Coronary artery (tissue), 2 donors: ENCODE results near the gene TUBB1.

ENCODE experiments used
- DNase-seq: peaks from one replicate; pipeline ENCODE4 v3.0.0-alpha.2; 2017; ENCODE audit warnings: low spot score
- H3K27ac ChIP-seq, 2 donors: fragments of 200-600 bp; sonication (generic); one replicate each; pipeline ENCODE4 v1.5.1; 2016 to 2019
- H3K4me3 ChIP-seq: fragments of 200-600 bp; sonication (generic); 2 replicates; pipeline ENCODE4 v1.5.1; 2016; ENCODE audit warnings: mild to moderate bottlenecking, moderate library complexity
- TF ChIP-seq, protein P1 (sequence below): fragments of 200-600 bp; sonication (generic); IDR thresholded peaks from one replicate; pipeline ENCODE4 v1.5.1; 2019; ENCODE audit warnings: antibody characterized with exemption

The TUBB1 gene

DNA sequence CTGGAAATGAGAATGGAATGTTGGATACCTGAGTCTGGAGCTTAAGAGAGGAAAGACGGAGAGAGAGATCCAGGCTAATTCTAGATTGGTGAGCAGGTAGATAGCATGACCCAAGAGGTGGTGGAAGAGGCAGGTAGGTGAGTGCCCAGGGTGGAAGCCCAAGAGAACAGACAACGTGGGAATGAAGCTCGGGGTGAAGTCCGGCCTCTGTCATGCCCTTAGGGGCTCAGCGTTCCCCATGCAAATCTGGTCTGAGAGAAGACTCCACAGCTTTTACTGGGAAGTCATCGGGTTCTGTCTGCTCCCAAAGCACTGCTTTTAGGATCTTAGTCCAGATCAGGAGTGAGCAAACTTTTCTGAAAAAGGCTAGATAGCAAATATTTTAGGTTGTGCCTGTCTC, 34.5 kb upstream of the TUBB1 start:
- peak; percentile 53 for DNase-seq
- TF ChIP-seq, protein P1, sequence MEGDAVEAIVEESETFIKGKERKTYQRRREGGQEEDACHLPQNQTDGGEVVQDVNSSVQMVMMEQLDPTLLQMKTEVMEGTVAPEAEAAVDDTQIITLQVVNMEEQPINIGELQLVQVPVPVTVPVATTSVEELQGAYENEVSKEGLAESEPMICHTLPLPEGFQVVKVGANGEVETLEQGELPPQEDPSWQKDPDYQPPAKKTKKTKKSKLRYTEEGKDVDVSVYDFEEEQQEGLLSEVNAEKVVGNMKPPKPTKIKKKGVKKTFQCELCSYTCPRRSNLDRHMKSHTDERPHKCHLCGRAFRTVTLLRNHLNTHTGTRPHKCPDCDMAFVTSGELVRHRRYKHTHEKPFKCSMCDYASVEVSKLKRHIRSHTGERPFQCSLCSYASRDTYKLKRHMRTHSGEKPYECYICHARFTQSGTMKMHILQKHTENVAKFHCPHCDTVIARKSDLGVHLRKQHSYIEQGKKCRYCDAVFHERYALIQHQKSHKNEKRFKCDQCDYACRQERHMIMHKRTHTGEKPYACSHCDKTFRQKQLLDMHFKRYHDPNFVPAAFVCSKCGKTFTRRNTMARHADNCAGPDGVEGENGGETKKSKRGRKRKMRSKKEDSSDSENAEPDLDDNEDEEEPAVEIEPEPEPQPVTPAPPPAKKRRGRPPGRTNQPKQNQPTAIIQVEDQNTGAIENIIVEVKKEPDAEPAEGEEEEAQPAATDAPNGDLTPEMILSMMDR = no peak
- Histone ChIP-seq H3K27ac (no peak overlapping the region), H3K4me3 (no peak overlapping the region)

DNA sequence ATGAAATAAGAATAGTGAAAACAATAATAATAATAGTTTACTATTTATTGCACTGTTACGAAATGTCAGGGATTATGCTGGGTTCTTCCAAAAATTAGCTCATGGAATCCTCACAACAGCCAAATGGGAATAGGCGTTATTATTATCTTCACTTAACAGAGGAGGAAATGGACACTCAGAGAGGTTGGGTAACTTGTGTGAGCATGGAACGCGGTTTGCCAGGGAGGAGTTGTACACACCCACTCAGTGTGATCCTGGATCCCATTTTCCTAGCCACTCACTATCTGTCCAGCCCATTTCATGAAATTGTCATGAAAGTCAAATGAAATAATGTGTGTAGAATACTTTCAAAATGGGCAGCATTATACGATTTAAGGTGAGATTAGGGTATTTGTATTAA, 33.6 kb upstream of the TUBB1 start:
- DNase-seq = peak; percentile 17
- no peak overlapping the region for H3K4me3 ChIP-seq
- TF ChIP-seq, protein P1 = no peak
- H3K27ac ChIP-seq = no peak overlapping the region

DNA sequence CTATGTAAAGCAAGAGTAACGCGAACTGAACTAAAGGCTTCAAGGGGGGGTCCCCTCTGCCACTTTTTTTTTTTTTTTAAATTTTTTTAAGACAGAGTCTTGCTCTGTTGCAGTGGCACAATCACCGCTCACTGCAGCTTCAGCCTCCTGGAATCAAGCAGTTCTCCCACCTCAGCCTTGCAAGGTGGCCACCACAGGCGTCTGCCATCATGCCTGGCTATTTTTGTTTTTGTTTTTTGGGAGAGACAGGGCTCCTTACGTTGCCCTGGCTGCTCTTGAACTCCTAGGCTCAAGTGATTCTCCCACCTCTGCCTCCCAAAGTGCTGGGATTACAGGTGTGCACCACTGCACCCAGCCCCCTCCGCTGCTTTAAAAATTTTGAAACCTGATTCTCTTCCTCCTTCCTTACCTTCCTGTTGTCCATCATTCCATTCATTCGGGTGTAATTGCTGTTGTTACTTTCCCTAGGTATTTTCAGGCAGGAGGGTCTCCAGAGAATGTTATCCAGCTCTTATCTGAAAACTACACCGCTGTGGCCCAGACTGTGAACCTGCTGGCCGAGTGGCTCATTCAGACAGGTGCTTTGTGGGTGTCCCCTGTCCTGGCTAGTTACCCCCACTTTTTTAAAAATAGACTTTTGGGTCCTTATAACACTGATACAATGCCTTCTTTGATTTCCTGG, 32.8 kb upstream of the TUBB1 start:
- TF ChIP-seq, protein P1 = no peak
- no peak overlapping the region for H3K4me3 ChIP-seq
- peak; percentile 17 for DNase-seq

DNA sequence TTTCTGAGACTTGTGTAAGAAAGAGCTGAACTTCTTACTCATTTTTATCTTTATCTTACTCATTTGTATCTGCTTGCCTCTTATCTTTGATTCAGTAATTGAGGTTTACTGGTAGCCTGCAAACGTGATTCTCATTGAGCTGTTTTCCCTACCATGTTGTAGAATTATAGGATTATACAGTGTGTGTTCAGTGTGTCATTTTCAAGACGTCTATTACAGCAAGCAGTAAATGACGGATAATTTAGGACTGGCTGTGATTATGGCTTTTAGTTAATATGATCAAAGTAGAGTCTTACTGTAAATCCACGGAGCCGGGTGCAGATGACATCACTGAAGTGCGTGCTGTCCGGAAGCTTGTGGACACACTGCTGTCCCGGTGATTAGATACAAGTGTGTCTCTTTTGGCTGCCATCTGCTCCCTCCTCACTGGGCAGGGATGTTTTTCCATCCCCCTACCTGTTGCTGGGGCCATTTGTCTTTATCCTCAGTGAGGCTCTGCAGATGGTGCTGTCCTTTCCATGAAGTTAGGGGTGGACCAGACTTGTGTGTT, 32.2 kb upstream of the TUBB1 start:
- Histone ChIP-seq H3K4me3 (no peak overlapping the region), H3K27ac (no peak overlapping the region)
- DNase-seq = peak; percentile 8
- TF ChIP-seq, protein P1 = no peak

More for the DNA sequence above, 32.8 kb upstream of the TUBB1 start:
- no peak overlapping the region for H3K27ac ChIP-seq

DNA sequence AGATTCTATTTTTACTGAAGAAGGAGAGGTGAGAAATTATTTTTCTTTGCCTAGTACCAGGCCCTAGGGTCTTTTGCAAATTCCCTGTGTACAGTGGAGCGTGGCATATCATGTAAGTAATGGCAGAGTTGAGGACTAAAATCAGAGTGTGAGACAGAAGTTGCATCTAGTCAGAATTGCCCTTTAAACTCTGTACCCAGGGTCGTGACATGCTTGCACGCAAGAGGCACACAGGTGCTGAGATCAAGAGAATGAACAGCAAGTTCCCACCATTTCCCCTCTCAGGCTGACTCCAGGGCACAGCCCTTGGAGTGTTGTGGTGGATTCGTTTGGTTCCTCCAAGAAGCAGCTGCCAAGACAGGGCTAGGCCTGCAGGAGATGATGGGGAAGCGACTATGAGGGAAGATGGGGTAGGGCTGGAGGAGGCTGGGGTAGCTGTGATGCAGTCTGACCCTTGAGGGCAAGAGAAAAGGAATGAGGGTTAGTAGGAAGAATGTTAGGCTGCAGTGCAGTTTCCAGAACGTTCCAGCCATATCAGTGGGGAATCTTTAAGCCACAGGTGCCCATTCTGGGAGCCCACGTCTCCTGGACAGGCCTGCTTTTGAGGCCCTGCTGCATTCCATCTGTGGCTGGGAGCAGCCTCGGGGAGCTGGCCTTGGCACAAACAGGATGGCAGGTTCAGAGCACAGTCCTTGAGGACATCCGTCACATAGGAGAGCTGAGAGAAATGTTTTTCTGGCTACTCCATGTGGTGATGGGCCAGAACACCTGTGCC, 31.3 kb upstream of the TUBB1 start:
- no peak overlapping the region for H3K4me3 ChIP-seq
- TF ChIP-seq, protein P1 = no peak
- DNase-seq = peak; percentile 35
- no peak overlapping the region for H3K27ac ChIP-seq

DNA sequence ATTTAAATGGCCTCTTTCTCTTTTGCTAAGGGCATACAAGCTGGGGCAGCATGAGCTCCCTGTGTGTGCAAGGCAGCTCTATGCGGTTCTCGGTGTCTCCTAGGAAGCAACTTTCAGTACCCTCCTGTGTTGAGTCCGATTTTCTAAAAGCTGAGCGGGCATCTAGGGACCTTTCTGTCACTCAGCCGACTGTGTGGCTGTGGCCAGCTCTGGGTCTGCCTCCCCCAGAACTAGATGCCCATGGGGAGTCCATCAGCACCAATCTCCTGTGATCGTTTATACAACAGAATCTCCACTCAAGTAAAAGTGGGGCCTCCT, 30.7 kb upstream of the TUBB1 start:
- TF ChIP-seq, protein P1 = no peak
- H3K27ac ChIP-seq = no peak overlapping the region
- H3K4me3 ChIP-seq = no peak overlapping the region
- DNase-seq = peak; percentile 12

DNA sequence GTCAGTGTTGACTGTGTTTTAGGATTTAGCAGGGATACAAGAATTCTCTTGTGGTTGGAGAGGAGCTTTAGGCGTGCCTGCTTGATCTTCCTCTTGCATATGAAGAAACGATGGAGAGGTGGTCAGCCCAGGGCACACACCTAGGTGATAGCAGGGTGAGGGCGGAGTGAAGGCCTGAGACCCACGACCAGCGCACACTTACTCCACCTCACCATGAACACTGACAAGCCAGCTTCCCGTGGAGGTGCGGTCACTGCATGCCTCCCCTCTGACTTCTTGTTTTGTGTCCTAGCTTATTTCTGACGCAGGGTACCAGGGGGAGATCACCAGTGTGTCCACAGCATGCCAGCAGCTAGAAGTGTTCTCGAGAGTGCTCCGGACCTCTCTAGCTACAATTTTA, 30.0 kb upstream of the TUBB1 start:
- no peak overlapping the region for H3K4me3 ChIP-seq
- TF ChIP-seq, protein P1 = no peak
- DNase-seq = peak; percentile 24
- H3K27ac ChIP-seq = no peak overlapping the region
